Measurements from ENCODE around the gene BCAS4.
A peak's percentile ranks its signal among the peaks of the same experiment; 100 is the strongest.

Gene BCAS4

GRCh38 chr20:50909413-50909812 is 114.6 kb downstream of the BCAS4 start:
- Mint-ChIP-seq H3K9me3 (no peaks in the 10 kb centered on the region), H3K36me3 (peaks cover 23% of the 10 kb centered on the region), H3K4me1 (peaks cover 31% of the 10 kb centered on the region)

GRCh38 chr20:50911030-50911429 is 116.2 kb downstream of the BCAS4 start:
- DNase-seq: no peak
- Mint-ChIP-seq H3K4me1 (peaks cover 43% of the 10 kb centered on the region), H3K36me3 (peaks cover 21% of the 10 kb centered on the region), H3K27me3 (no peaks in the 10 kb centered on the region), H3K4me3 (no peak overlapping the region), H3K9me3 (no peaks in the 10 kb centered on the region), H3K27ac (no peak overlapping the region)
- CTCF ChIA-PET: interaction anchor here (0.8 kb wide), 1 partner anchor 15 kb away, joined by 3 read pairs; no protein-coding TSS in a partner anchor

More at GRCh38 chr20:50909413-50909812, 114.6 kb downstream of the BCAS4 start:
- Mint-ChIP-seq H3K27me3 (no peaks in the 10 kb centered on the region), H3K4me3 (no peak overlapping the region), H3K27ac (peak overlapping the region; percentile 56)
- CTCF ChIA-PET: interaction anchor here (0.6 to 2.5 kb wide), 2 partner anchors 12 to 115 kb away, joined by 4 to 6 read pairs; partner anchors contain the start of gene BCAS4
- no peak for DNase-seq

- H3K9me3 Mint-ChIP-seq: no peaks in the 10 kb centered on the region
- H3K4me3 Mint-ChIP-seq: no peak overlapping the region
- DNase-seq: no peak
- peaks cover 47% of the 10 kb centered on the region for H3K4me1 Mint-ChIP-seq
- H3K27me3 Mint-ChIP-seq: no peaks in the 10 kb centered on the region
- CTCF ChIA-PET: interaction anchor here (0.8 to 1.2 kb wide), 6 partner anchors 12 to 117 kb away, joined by 3 to 9 read pairs (median 4); partner anchors contain the start of genes ADNP and BCAS4
- peak overlapping the region; percentile 6 for H3K27ac Mint-ChIP-seq
- peaks cover 25% of the 10 kb centered on the region for H3K36me3 Mint-ChIP-seq
Observed at GRCh38 chr20:50911716-50912115, 116.9 kb downstream of the BCAS4 start.

GRCh38 chr20:50913690-50914375 is 119.0 kb downstream of the BCAS4 start:
- H3K4me3 Mint-ChIP-seq: no peak overlapping the region

GRCh38 chr20:50915424-50915823 is 120.6 kb downstream of the BCAS4 start:
- Mint-ChIP-seq H3K27me3 (no peaks in the 10 kb centered on the region), H3K27ac (no peak overlapping the region), H3K4me1 (peaks cover 56% of the 10 kb centered on the region), H3K9me3 (no peaks in the 10 kb centered on the region), H3K4me3 (no peak overlapping the region), H3K36me3 (peaks cover 43% of the 10 kb centered on the region)
- CTCF ChIA-PET: interaction anchor here (0.7 to 3.7 kb wide), 3 partner anchors 14 to 122 kb away, joined by 4 to 31 read pairs (median 5); no protein-coding TSS in a partner anchor
- no peak for DNase-seq

More at GRCh38 chr20:50913690-50914375, 119.0 kb downstream of the BCAS4 start:
- CTCF ChIA-PET: interaction anchor here (0.9 to 3.7 kb wide), 2 partner anchors 15 kb away, joined by 3 to 31 read pairs; no protein-coding TSS in a partner anchor
- H3K27me3 Mint-ChIP-seq: no peaks in the 10 kb centered on the region
- no peaks in the 10 kb centered on the region for H3K9me3 Mint-ChIP-seq
- DNase-seq: no peak
- H3K36me3 Mint-ChIP-seq: peaks cover 37% of the 10 kb centered on the region
- H3K4me1 Mint-ChIP-seq: peaks cover 60% of the 10 kb centered on the region
- no peak overlapping the region for H3K27ac Mint-ChIP-seq

- Mint-ChIP-seq H3K36me3 (peaks cover 37% of the 10 kb centered on the region), H3K9me3 (no peaks in the 10 kb centered on the region), H3K4me1 (peaks cover 56% of the 10 kb centered on the region), H3K4me3 (no peak overlapping the region), H3K27ac (no peak overlapping the region), H3K27me3 (no peaks in the 10 kb centered on the region)
- no peak for DNase-seq
- CTCF ChIA-PET: interaction anchor here (1.6 to 3.7 kb wide), 2 partner anchors 13 to 92 kb away, joined by 5 to 31 read pairs; no protein-coding TSS in a partner anchor
Observed at GRCh38 chr20:50916257-50916656, 121.4 kb downstream of the BCAS4 start.

- CTCF ChIA-PET: interaction anchor here (0.7 to 3.7 kb wide), 3 partner anchors 12 to 122 kb away, joined by 3 to 31 read pairs (median 3); partner anchors contain the start of gene BCAS4
- no peak overlapping the region for H3K27ac Mint-ChIP-seq
- H3K27me3 Mint-ChIP-seq: no peaks in the 10 kb centered on the region
- peaks cover 31% of the 10 kb centered on the region for H3K36me3 Mint-ChIP-seq
- peaks cover 56% of the 10 kb centered on the region for H3K4me1 Mint-ChIP-seq
- no peak overlapping the region for H3K4me3 Mint-ChIP-seq
- DNase-seq: no peak
- H3K9me3 Mint-ChIP-seq: no peaks in the 10 kb centered on the region
Observed at GRCh38 chr20:50916934-50917333, 122.1 kb downstream of the BCAS4 start.

- no peak for DNase-seq
- Mint-ChIP-seq H3K4me3 (no peak overlapping the region), H3K9me3 (no peaks in the 10 kb centered on the region), H3K27ac (no peak overlapping the region), H3K27me3 (no peaks in the 10 kb centered on the region), H3K4me1 (peaks cover 59% of the 10 kb centered on the region), H3K36me3 (peaks cover 32% of the 10 kb centered on the region)
- CTCF ChIA-PET: interaction anchor here (3.5 kb wide), 1 partner anchor 11 kb away, joined by 26 read pairs; no protein-coding TSS in a partner anchor
Observed at GRCh38 chr20:50918403-50918802, 123.5 kb downstream of the BCAS4 start.

- DNase-seq: no peak
- Mint-ChIP-seq H3K27ac (peak overlapping the region; percentile 28), H3K27me3 (no peaks in the 10 kb centered on the region), H3K4me1 (peaks cover 51% of the 10 kb centered on the region), H3K4me3 (no peak overlapping the region), H3K36me3 (peaks cover 29% of the 10 kb centered on the region), H3K9me3 (no peaks in the 10 kb centered on the region)
- CTCF ChIA-PET: interaction anchor here (3.5 kb wide), 1 partner anchor 10 kb away, joined by 26 read pairs; no protein-coding TSS in a partner anchor
Observed at GRCh38 chr20:50919567-50919966, 124.7 kb downstream of the BCAS4 start.

- Mint-ChIP-seq H3K36me3 (peaks cover 39% of the 10 kb centered on the region), H3K4me1 (peaks cover 54% of the 10 kb centered on the region), H3K4me3 (no peak overlapping the region), H3K9me3 (no peaks in the 10 kb centered on the region), H3K27ac (peak overlapping the region; percentile 24), H3K27me3 (no peaks in the 10 kb centered on the region)
- DNase-seq: no peak
- CTCF ChIA-PET: interaction anchor here (0.5 to 3.5 kb wide), 8 partner anchors 8 to 131 kb away, joined by 3 to 26 read pairs (median 3); partner anchors contain the start of genes ADNP and BCAS4
Observed at GRCh38 chr20:50920997-50921396, 126.1 kb downstream of the BCAS4 start.

GRCh38 chr20:50921803-50922501 is 127.1 kb downstream of the BCAS4 start:
- H3K36me3 Mint-ChIP-seq: peaks cover 34% of the 10 kb centered on the region
- DNase-seq: no peak
- no peaks in the 10 kb centered on the region for H3K27me3 Mint-ChIP-seq
- H3K9me3 Mint-ChIP-seq: no peaks in the 10 kb centered on the region
- peaks cover 53% of the 10 kb centered on the region for H3K4me1 Mint-ChIP-seq
- no peak overlapping the region for H3K4me3 Mint-ChIP-seq
- CTCF ChIA-PET: interaction anchor here (0.5 to 3.5 kb wide), 4 partner anchors 7 to 438 kb away, joined by 3 to 26 read pairs (median 3); no protein-coding TSS in a partner anchor
- peak overlapping the region; percentile 30 for H3K27ac Mint-ChIP-seq

GRCh38 chr20:50924261-50924920 is 129.5 kb downstream of the BCAS4 start:
- Mint-ChIP-seq H3K9me3 (no peaks in the 10 kb centered on the region), H3K27me3 (no peaks in the 10 kb centered on the region), H3K4me3 (no peak overlapping the region), H3K4me1 (peaks cover 65% of the 10 kb centered on the region), H3K36me3 (peaks cover 42% of the 10 kb centered on the region), H3K27ac (no peak overlapping the region)
- CTCF ChIA-PET: interaction anchor here (1.3 to 10.7 kb wide), 3 partner anchors 12 to 131 kb away, joined by 3 to 167 read pairs (median 3); partner anchors contain the start of gene BCAS4
- DNase-seq: no peak

- no peaks in the 10 kb centered on the region for H3K9me3 Mint-ChIP-seq
- H3K27me3 Mint-ChIP-seq: no peaks in the 10 kb centered on the region
- peaks cover 44% of the 10 kb centered on the region for H3K36me3 Mint-ChIP-seq
- DNase-seq: no peak
- peaks cover 62% of the 10 kb centered on the region for H3K4me1 Mint-ChIP-seq
- CTCF ChIA-PET: interaction anchor here (1.1 to 10.7 kb wide), 2 partner anchors 15 to 133 kb away, joined by 3 to 167 read pairs; partner anchors contain the start of gene BCAS4
- no peak overlapping the region for H3K27ac Mint-ChIP-seq
- no peak overlapping the region for H3K4me3 Mint-ChIP-seq
Observed at GRCh38 chr20:50926530-50926929, 131.7 kb downstream of the BCAS4 start.

Measured in activated naive CD4-positive, alpha-beta T cell treated with anti-CD3 and anti-CD28 coated beads, Interleukin-2, amount 10 ng/mL, durations not matched to agents 7 days and 5 days (primary cell).